OCI-LY1 (cell line): ENCODE data around the gene TET3.

Experiments used
- H2AFZ ChIP-seq: fragments of 200-600 bp; sonication (generic), shearing (Covaris generic); 2 replicates; pipeline ENCODE4 v1.6.0; 2014; ENCODE audit warnings: antibody characterized with exemption, mild to moderate bottlenecking, low read length
- H3F3A ChIP-seq: fragments of 200-600 bp; sonication (generic), shearing (Covaris generic); 2 replicates; pipeline ENCODE4 v1.6.0; 2014; ENCODE audit warnings: mild to moderate bottlenecking, antibody characterized with exemption, low read length, moderate library complexity; ENCODE audit not compliant: insufficient read depth
- H3K27ac ChIP-seq: fragments of 200-600 bp; sonication (generic); 2 replicates; pipeline ENCODE4 v1.5.1; 2014; ENCODE audit warnings: low read length, mixed run types, mild to moderate bottlenecking, low read depth; ENCODE audit not compliant: poor library complexity, severe bottlenecking
- H3K27me3 ChIP-seq: fragments of 200-600 bp; sonication (generic); 2 replicates; pipeline ENCODE4 v1.6.0; 2014; ENCODE audit warnings: antibody characterized with exemption, mild to moderate bottlenecking, low read length, moderate library complexity; ENCODE audit not compliant: insufficient read depth
- H3K36me3 ChIP-seq: fragments of 200-600 bp; sonication (generic); 2 replicates; pipeline ENCODE4 v1.6.1; 2014; ENCODE audit warnings: mild to moderate bottlenecking, antibody characterized with exemption, low read length, moderate library complexity, mixed read lengths; ENCODE audit not compliant: insufficient read depth
- H3K4me1 ChIP-seq: fragments of 200-600 bp; sonication (generic); 2 replicates; pipeline ENCODE4 v1.5.1; 2014; ENCODE audit warnings: mild to moderate bottlenecking, low read length, moderate library complexity; ENCODE audit not compliant: insufficient read depth, severe bottlenecking
- H3K4me2 ChIP-seq: fragments of 200-600 bp; sonication (generic), shearing (Covaris generic); 2 replicates; pipeline ENCODE4 v1.6.1; 2014; ENCODE audit warnings: low read length
- H3K4me3 ChIP-seq: fragments of 200-600 bp; sonication (generic); 2 replicates; pipeline ENCODE4 v1.5.1; 2014; ENCODE audit warnings: low read length, low read depth, mild to moderate bottlenecking, mixed read lengths; ENCODE audit not compliant: poor library complexity, severe bottlenecking
- H3K79me2 ChIP-seq: fragments of 200-600 bp; shearing (Covaris generic); 2 replicates; pipeline ENCODE4 v1.6.1; 2016; ENCODE audit warnings: mixed run types, low read length, mixed read lengths; ENCODE audit not compliant: insufficient read depth
- H3K9ac ChIP-seq: fragments of 200-600 bp; sonication (generic), shearing (Covaris generic); 2 replicates; pipeline ENCODE4 v1.6.1; 2014; ENCODE audit warnings: mild to moderate bottlenecking, low read length, mixed read lengths
- H3K9me2 ChIP-seq: fragments of 200-600 bp; sonication (generic), shearing (Covaris generic); 2 replicates; pipeline ENCODE4 v1.6.1; 2014; ENCODE audit warnings: low read depth, mild to moderate bottlenecking, low read length, mixed read lengths
- H3K9me3 ChIP-seq: fragments of 200-600 bp; shearing (Covaris generic); 2 replicates; pipeline ENCODE4 v1.6.1; 2014; ENCODE audit warnings: low read length, mixed read lengths
- H4K20me1 ChIP-seq: fragments of 200-600 bp; sonication (generic), shearing (Covaris generic); 2 replicates; pipeline ENCODE4 v1.6.0; 2016; ENCODE audit warnings: mild to moderate bottlenecking, low read length; ENCODE audit not compliant: insufficient read depth
- EZH2 ChIP-seq: fragments of 200-600 bp; sonication (generic), shearing (Covaris generic); IDR thresholded peaks from 2 replicates; pipeline ENCODE4 v1.8.0; 2017; ENCODE audit warnings: borderline replicate concordance, mixed run types, mild to moderate bottlenecking, antibody characterized with exemption, low read length, moderate library complexity, mixed read lengths
- TF ChIP-seq, protein P1 (sequence below): fragments of 200-600 bp; sonication (generic), shearing (Covaris generic); IDR thresholded peaks from 2 replicates; pipeline ENCODE4 v1.5.1; 2017; ENCODE audit warnings: mild to moderate bottlenecking, antibody characterized with exemption, low read length, moderate library complexity, mixed read lengths

TET3 gene

DNA sequence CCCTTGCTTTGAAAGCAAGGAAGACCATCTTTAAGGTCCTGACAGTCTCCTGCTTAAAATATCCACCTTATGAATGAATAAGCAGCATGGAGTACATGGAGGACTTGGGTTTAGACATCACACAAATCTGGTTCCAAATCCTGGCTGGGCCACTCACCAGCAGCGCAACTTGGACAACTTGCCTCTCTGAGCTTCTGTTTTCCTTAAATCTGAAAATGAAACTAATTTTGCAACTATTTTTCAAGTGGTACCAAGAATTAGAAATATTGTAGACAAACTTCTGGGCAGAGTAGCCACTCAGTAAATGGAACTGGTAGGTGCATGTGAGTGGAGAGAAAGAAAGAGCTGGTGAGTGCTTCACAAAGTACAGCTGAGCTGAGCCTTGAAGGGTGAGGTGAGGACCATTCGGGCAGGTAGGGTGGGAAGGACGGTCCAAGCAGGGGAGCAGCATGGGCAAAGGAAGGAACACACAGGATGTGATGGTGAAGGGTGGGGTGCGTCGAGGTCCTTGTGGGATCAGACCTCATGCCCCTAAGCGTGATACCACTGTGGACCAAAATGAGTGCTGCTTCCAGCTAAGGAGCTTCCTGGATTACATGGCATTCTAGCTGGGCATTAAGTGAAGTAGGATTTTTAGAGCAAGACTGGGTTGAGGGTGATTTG, 14.4 kb upstream of the TET3 start:
- no peaks in the 10 kb centered on the region for H3K9me2 ChIP-seq
- H3K4me2 ChIP-seq, result peak overlapping the region; percentile 22; the same call in 1 of the 2 replicates
- H3K79me2 ChIP-seq, result no peaks in the 10 kb centered on the region
- TF ChIP-seq, protein P1, sequence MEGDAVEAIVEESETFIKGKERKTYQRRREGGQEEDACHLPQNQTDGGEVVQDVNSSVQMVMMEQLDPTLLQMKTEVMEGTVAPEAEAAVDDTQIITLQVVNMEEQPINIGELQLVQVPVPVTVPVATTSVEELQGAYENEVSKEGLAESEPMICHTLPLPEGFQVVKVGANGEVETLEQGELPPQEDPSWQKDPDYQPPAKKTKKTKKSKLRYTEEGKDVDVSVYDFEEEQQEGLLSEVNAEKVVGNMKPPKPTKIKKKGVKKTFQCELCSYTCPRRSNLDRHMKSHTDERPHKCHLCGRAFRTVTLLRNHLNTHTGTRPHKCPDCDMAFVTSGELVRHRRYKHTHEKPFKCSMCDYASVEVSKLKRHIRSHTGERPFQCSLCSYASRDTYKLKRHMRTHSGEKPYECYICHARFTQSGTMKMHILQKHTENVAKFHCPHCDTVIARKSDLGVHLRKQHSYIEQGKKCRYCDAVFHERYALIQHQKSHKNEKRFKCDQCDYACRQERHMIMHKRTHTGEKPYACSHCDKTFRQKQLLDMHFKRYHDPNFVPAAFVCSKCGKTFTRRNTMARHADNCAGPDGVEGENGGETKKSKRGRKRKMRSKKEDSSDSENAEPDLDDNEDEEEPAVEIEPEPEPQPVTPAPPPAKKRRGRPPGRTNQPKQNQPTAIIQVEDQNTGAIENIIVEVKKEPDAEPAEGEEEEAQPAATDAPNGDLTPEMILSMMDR, result no peak
- no peak for TF ChIP-seq EZH2
- H3K27me3 ChIP-seq, result no peaks in the 10 kb centered on the region
- peaks cover 31% of the 10 kb centered on the region for H3K4me1 ChIP-seq
- no peaks in the 10 kb centered on the region for H4K20me1 ChIP-seq
- H3K36me3 ChIP-seq, result no peaks in the 10 kb centered on the region
- no peak overlapping the region for H3K4me3 ChIP-seq
- no peaks in the 10 kb centered on the region for H3F3A ChIP-seq
- H3K27ac ChIP-seq, result peak overlapping the region; percentile 29
- H3K9me3 ChIP-seq, result no peaks in the 10 kb centered on the region
- no peak overlapping the region for H2AFZ ChIP-seq
- H3K9ac ChIP-seq, result no peak overlapping the region

- Histone ChIP-seq H3K4me2 (peak overlapping the region; percentile 22), H3K79me2 (no peaks in the 10 kb centered on the region), H3K4me1 (peaks cover 31% of the 10 kb centered on the region), H3F3A (no peaks in the 10 kb centered on the region), H3K36me3 (no peaks in the 10 kb centered on the region), H3K4me3 (peak overlapping the region; percentile 29), H3K27me3 (no peaks in the 10 kb centered on the region), H3K9ac (no peak overlapping the region; the same call in 1 of the 2 replicates), H3K27ac (peak overlapping the region; percentile 29), H3K9me3 (no peaks in the 10 kb centered on the region), H2AFZ (no peak overlapping the region), H4K20me1 (no peaks in the 10 kb centered on the region), H3K9me2 (no peaks in the 10 kb centered on the region)
- TF ChIP-seq, protein P1, result no peak
- TF ChIP-seq EZH2, result no peak
These were observed 13.7 kb upstream of the TET3 start for GRCh38 chr2:73970850-73971471.

DNA sequence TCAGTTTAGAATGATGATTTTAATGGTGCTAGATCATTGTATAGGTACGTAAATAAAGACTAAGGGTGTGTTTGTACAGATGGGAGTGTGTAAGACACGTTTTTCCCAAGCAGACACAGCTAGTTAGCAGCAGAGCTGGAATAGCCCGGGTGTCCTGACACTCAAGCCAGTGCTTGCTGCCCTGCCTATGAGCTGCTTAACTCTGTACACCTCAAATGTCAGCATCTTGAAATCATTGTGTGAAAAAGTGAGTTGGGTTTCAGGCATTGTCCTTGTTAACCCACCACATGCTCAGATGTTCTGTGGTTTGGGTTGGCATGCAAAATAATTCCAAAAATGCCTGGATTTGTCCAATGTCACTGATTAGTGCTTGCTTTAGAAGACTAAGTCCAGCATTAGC, 13.0 kb upstream of the TET3 start:
- H3K4me1 ChIP-seq, result peaks cover 31% of the 10 kb centered on the region

More for the DNA sequence above, 13.0 kb upstream of the TET3 start:
- no peaks in the 10 kb centered on the region for H3K79me2 ChIP-seq
- H3K4me3 ChIP-seq, result no peak overlapping the region
- TF ChIP-seq EZH2, result no peak
- TF ChIP-seq, protein P1, result no peak
- no peak overlapping the region for H2AFZ ChIP-seq
- H3K27me3 ChIP-seq, result no peaks in the 10 kb centered on the region
- H3K4me2 ChIP-seq, result no peak overlapping the region
- no peaks in the 10 kb centered on the region for H3K9me3 ChIP-seq
- H3K36me3 ChIP-seq, result no peaks in the 10 kb centered on the region
- no peaks in the 10 kb centered on the region for H3F3A ChIP-seq
- H4K20me1 ChIP-seq, result no peaks in the 10 kb centered on the region
- no peak overlapping the region for H3K9ac ChIP-seq
- H3K9me2 ChIP-seq, result no peaks in the 10 kb centered on the region
- H3K27ac ChIP-seq, result no peak overlapping the region
